NCI-H2227 treated with DMSO at 0.1 percent for 48 hours (cell line): ENCODE data around the gene ARHGAP26.

Experiments
- DNase-seq: peaks from one replicate; lab custom pipeline; 2025; lab: John Stamatoyannopoulos, UW

Gene ARHGAP26

GRCh38 chr5:142876817-142877216 lies 106.6 kb downstream of the ARHGAP26 start:
- DNase-seq: no peak

GRCh38 chr5:142878111-142878510 lies 107.9 kb downstream of the ARHGAP26 start:
- DNase-seq: no peak

- no peak for DNase-seq
These were observed 108.5 kb downstream of the ARHGAP26 start for GRCh38 chr5:142878638-142879037.

- DNase-seq: peak; percentile 5
These were observed 111.1 kb downstream of the ARHGAP26 start for GRCh38 chr5:142881076-142881783.

DNA sequence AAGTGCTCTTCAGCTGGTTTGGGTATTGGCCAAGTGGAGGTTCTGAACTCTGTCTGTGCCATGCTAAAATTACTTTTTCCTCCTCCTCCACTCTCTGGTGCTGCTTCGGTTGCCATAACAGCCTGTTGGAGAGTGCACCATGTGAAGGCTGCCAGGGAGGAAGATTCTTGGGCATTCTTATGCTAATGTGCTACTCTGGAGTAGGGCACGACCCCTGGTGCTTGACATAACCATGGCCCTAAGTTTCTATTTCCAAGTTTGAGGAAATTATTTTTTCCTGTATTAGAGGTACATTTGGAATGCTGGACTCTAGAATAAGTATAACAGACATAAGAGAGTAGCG lies 111.6 kb downstream of the ARHGAP26 start:
- peak; percentile 12 for DNase-seq

DNA sequence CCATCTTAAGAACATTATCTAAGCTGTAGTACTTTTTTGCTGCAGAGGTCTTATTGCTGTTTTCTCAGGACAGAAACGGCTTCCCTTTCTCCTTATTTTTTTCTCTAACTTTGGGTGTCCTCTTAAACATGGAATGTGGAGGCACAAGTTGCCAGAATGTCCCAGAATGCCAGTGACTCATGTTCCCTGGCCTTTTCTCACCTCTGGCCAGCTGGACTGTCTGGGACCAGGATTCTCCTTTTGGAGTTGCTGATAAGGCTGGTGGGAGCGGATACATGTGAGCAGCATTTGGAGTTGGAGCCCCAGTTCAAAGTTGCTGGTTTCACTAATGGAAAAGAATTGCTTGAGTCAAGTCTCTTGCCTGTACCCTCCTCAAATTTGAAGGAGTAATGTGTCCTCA lies 112.8 kb downstream of the ARHGAP26 start:
- no peak for DNase-seq

- no peak for DNase-seq
These were observed 113.3 kb downstream of the ARHGAP26 start for GRCh38 chr5:142883438-142883837.

DNA sequence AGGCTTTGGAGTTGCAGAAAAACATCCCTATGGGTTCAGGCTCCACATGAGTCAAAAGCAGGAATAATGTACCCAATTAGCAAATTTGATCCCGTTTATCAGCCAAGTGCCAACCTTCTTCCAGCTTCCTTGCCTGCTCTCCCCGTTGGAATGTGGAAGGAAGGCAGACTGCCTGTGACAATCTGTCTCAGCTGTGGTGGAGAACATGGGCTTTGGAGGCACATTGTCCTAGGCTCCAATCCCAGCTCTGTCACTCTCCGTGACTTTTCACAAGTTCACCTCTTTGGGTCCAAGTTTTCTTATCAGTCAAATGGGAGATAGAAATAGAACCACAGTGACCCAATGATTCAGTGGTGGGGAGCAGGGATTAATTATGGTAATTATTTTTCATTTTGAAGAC lies 113.9 kb downstream of the ARHGAP26 start:
- DNase-seq: no peak

GRCh38 chr5:142886211-142886610 lies 116.0 kb downstream of the ARHGAP26 start:
- DNase-seq: no peak

DNA sequence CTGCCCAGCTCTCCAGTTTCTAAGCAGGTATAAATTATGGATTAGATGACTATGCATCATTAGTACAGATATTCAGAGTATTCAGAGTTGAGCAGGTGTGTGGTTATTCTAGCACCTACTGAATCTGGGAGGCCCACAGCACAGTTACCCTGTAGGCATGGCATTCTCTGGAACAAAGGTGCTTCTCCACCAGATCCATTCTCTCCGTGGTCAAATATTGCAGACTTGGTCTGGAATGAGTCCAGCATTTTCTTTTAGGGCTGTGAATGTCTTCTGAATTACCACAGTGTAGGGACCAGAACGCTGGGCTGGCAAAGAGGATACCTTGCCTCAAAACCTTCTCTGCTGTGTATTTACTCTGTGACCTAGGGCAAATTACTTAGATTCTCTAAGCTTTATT lies 116.8 kb downstream of the ARHGAP26 start:
- no peak for DNase-seq

- DNase-seq: peak; percentile 22
These were observed 118.4 kb downstream of the ARHGAP26 start for GRCh38 chr5:142888469-142889085.

GRCh38 chr5:142892021-142892420 lies 121.8 kb downstream of the ARHGAP26 start:
- DNase-seq: no peak

GRCh38 chr5:142894315-142894714 lies 124.1 kb downstream of the ARHGAP26 start:
- no peak for DNase-seq

DNA sequence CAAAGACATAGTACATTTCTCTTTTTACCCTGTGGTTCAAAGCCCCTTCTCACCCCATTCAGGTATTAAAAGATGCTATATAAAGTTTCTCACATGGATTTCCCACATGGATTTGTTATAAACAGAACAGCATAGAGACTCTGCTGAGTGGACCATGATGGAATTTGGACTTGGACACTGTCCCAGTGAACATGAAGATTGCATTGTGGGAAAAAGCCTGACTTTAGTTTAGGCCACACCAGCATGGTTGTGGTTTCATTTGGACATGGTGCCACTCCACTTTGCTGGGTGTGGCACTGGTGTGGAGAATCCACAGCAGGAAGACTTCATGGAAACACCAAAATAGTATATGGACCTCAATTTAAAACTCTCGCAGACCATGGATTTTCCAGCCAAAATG lies 124.6 kb downstream of the ARHGAP26 start:
- DNase-seq: no peak

- no peak for DNase-seq
These were observed 126.3 kb downstream of the ARHGAP26 start for GRCh38 chr5:142896325-142897007.

GRCh38 chr5:142897328-142897727 lies 127.2 kb downstream of the ARHGAP26 start:
- DNase-seq: no peak

- no peak for DNase-seq
These were observed 130.8 kb downstream of the ARHGAP26 start for GRCh38 chr5:142900927-142901326.

DNA sequence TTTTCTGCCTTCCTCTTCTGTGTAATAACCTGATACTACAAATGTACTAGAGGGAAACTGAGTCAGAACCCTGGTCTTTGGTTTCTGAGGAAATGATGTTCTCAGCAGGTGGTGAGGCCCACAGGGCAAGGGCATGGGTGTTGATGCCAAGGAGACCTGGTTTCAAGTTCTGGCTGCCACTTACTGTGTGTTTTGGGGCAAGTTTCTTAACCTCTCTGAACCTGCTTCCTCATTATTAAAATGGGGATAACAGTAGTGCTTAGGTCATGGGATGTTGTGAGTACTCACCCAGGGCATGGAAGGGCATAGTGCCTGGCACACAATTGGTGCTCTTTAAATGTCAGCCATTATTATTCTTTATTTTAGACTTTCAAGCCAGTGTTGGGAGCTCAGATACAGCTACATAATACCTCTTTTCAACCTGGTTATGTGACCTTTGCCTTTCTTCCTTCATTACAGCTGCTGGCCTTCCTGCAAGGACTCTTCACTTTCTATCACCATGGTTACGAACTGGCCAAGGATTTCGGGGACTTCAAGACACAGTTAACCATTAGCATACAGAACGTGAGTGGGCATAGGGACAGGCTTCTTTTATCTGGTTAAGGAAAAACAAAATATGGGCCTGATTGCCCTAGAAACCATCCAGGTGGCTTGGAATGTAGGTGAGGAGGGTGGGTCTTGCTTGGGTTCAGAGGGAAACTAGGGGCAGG lies 131.5 kb downstream of the ARHGAP26 start:
- no peak for DNase-seq

- DNase-seq: no peak
These were observed 132.2 kb downstream of the ARHGAP26 start for GRCh38 chr5:142902186-142902965.

GRCh38 chr5:142904416-142904815 lies 134.2 kb downstream of the ARHGAP26 start:
- DNase-seq: no peak

- no peak for DNase-seq
These were observed 135.2 kb downstream of the ARHGAP26 start for GRCh38 chr5:142905348-142905747.
